Epithelial cell of esophagus (primary cell): ENCODE results near the gene ASB13.
"Not testable (repeated sequence)": the region's sequence is repeated elsewhere in the genome, so short reads cannot be mapped to it uniquely, and the experiment has no call there.

Experiments
- DNase-seq: peaks from one replicate; pipeline ENCODE4 v3.0.0; 2010; ENCODE audit warnings: low read depth
- H3K4me3 ChIP-seq: 2 replicates; pipeline ENCODE4 v1.5.1; 2011; ENCODE audit warnings: mild to moderate bottlenecking, low read length, control low read depth
- CTCF ChIP-seq: IDR thresholded peaks from 2 replicates; pipeline ENCODE4 v1.5.1; 2011; ENCODE audit warnings: low read depth, mild to moderate bottlenecking, low read length, control low read depth, inconsistent platforms; ENCODE audit not compliant: insufficient read depth; ENCODE audit errors: missing control alignments

The ASB13 gene

DNA sequence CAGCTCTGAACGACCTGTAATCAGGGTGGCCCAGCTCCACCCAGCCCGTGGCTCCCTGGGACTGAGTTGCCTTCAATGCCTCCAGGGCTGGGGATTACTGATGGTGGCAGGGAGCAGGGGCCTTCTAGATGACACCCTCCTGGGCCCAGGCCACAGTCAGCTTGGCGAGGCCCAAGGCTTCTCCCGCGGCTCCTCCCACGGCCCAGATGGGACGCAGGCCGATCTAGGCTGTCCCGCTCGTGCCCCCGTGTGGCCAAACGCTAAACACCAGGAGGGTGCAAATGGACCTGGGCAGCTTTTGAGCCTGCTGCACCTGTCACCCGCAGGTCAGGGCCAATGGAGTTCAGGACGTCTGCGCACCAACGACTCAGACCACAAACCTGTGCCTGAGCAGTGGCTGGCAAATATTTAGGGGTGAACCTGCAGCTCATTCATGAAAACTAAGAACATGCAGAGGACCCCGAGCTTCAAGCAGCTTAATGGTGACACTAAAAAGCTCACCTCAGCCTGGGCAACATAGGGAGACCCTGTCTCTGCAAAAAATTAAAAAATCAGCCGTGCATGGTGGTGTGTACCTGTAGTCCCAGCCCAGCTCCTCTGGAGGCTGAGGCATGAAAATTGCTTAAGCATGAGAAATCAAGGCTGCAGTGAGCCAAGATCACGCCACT is 43.2 kb downstream of the ASB13 start:
- peak; percentile 87 for DNase-seq
- TF ChIP-seq CTCF = peak; percentile 90
- no peak overlapping the region for H3K4me3 ChIP-seq

DNA sequence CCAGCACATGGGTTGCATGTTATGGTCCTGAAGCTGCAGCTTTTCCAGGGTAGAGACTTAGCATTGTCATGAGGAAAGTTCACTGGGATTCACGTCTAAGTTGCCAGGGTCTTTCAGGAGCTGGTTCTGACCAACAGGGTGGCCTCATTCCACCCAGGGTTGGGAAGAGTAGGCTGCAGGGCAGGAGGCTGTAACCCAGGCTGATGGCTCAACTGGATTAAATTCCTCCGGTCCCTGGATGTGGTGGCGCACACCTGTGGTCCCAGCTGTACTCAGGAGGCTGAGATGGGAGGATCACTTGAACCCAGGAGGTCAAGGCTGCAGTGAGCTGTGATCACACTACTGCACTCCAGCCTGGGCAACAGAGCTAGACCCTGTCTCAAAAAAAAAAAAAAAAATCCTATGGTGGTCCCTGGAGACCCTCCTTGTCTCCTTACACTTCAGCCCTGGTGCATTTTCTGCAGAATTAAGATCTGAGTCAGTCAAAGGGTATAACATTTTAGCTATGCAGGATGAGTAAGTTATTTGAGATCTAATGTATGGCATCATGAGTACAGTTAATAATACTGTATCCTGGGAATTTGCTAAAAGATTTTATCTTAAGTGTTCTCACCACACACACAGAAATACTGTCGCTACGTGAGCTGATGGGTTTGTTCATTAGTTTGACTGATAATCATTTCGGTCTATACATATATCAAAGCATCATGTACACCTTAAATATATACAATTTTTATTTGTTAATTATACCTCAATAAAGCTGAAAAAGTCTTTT is 44.0 kb downstream of the ASB13 start:
- TF ChIP-seq CTCF = no peak
- peak; percentile 26 for DNase-seq
- no peak overlapping the region for H3K4me3 ChIP-seq

GRCh38 chr10:5621371-5621770 is 45.0 kb downstream of the ASB13 start:
- not testable (repeated sequence) for DNase-seq

DNA sequence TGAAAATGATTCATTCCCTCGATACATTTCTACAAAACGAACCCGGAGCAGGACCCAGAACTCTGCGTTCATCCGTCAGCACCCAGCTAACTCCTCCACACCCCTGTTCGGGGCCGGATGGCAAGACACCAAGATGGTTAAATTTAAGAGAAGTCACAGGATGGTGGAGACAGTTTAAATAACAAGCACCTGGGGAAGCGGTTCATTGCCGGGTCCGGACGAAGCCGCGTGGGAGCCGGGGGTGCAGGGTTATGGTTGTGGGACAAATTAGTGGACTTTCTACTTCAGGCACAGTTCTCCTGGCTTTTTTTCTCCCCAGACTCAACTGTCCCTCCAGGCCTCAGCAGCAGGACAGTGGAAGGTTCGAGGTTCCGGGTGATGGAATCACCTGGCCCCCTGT is 45.4 kb downstream of the ASB13 start:
- no peak for DNase-seq
- H3K4me3 ChIP-seq = no peak overlapping the region
- TF ChIP-seq CTCF = no peak

More at GRCh38 chr10:5621371-5621770, 45.0 kb downstream of the ASB13 start:
- H3K4me3 ChIP-seq = not testable (repeated sequence)

DNA sequence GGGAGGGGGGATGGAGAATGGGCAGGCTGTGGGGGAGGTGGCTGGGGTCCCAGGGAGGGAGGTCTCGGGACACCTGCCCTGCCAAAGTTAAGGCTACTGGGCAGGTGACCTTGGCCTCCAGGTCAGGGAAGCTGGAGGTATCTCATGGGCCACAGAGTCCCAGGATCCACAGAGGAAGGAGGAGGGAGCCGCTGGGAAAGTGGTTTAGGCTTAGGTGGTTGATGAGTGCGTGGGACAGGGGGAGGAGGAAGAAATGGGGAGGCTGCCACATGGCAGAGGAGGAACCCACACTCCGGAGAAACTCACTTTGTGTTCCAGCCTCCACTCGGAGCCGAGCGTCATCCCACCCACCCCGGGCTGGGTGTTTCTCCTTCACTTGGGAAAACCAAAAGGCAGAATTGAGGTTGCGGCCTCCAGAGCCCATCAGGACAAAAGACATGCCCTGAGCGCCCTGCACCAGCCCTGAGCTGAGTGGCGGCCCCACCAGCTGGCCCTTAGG is 46.1 kb downstream of the ASB13 start:
- no peak overlapping the region for H3K4me3 ChIP-seq
- TF ChIP-seq CTCF = no peak
- DNase-seq = no peak

- TF ChIP-seq CTCF = no peak
- H3K4me3 ChIP-seq = no peak overlapping the region
Observed at GRCh38 chr10:5619362-5620211, 46.8 kb downstream of the ASB13 start.

GRCh38 chr10:5618829-5619228 is 47.6 kb downstream of the ASB13 start:
- no peak for TF ChIP-seq CTCF
- no peak overlapping the region for H3K4me3 ChIP-seq
- no peak for DNase-seq

More at GRCh38 chr10:5619362-5620211, 46.8 kb downstream of the ASB13 start:
- no peak for DNase-seq
